ENCODE measurements around the gene IL13RA1.

- no peak for TF ChIP-seq CTCF (IDR thresholded peaks at IDR 0.05 in 2 of 3, conservative IDR thresholded peaks at IDR 0.05 in 1 of 3; ENCODE audit: control insufficient read depth in 2 of 3, extremely low read depth in 1 of 3, insufficient read depth in 1 of 3, low read depth in 3 of 3, low read length in 3 of 3)
- TF ChIP-seq EZH2 (IDR thresholded peaks at IDR 0.05; ENCODE audit: borderline replicate concordance, control insufficient read depth, low read depth, low read length): no peak
- no peak for TF ChIP-seq POLR2A (IDR thresholded peaks at IDR 0.05; ENCODE audit: low read depth, low read length)
- TF ChIP-seq POLR2AphosphoS5 (IDR thresholded peaks at IDR 0.05; ENCODE audit: low read length): no peak
- TF ChIP-seq, protein P1, sequence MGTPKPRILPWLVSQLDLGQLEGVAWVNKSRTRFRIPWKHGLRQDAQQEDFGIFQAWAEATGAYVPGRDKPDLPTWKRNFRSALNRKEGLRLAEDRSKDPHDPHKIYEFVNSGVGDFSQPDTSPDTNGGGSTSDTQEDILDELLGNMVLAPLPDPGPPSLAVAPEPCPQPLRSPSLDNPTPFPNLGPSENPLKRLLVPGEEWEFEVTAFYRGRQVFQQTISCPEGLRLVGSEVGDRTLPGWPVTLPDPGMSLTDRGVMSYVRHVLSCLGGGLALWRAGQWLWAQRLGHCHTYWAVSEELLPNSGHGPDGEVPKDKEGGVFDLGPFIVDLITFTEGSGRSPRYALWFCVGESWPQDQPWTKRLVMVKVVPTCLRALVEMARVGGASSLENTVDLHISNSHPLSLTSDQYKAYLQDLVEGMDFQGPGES (IDR thresholded peaks at IDR 0.05): no peak
- no peak for TF ChIP-seq FOS (IDR thresholded peaks at IDR 0.05; ENCODE audit: borderline replicate concordance, extremely low read depth, insufficient read length)
- TF ChIP-seq CHD1 (IDR thresholded peaks at IDR 0.05; ENCODE audit: low read depth, low read length): no peak
- no peak for TF ChIP-seq FOXM1 (IDR thresholded peaks at IDR 0.05; ENCODE audit: low read depth, low read length)
- TF ChIP-seq NBN (IDR thresholded peaks at IDR 0.05): no peak
- TF ChIP-seq E2F8 (IDR thresholded peaks at IDR 0.05; ENCODE audit: low read depth, partially characterized antibody): no peak
- TF ChIP-seq TARDBP (IDR thresholded peaks at IDR 0.05; ENCODE audit: borderline replicate concordance): no peak
- no peak for TF ChIP-seq ZBTB4 (CRISPR knock-in tag; IDR thresholded peaks at IDR 0.05)
- TF ChIP-seq REST (IDR thresholded peaks at IDR 0.05; ENCODE audit: low read depth, low read length): no peak
Measured at GRCh38 chrX:118764122-118764521, 36.7 kb downstream of the IL13RA1 start.
